OCI-LY1 (cell line): Measurements from ENCODE around the gene SIGLEC1.

Experiments used
- H2AFZ ChIP-seq: fragments of 200-600 bp; sonication (generic), shearing (Covaris generic); 2 replicates; pipeline ENCODE4 v1.6.0; 2014; ENCODE audit warnings: antibody characterized with exemption, mild to moderate bottlenecking, low read length
- H3F3A ChIP-seq: fragments of 200-600 bp; sonication (generic), shearing (Covaris generic); 2 replicates; pipeline ENCODE4 v1.6.0; 2014; ENCODE audit warnings: mild to moderate bottlenecking, antibody characterized with exemption, low read length, moderate library complexity; ENCODE audit not compliant: insufficient read depth
- H3K27ac ChIP-seq: fragments of 200-600 bp; sonication (generic); 2 replicates; pipeline ENCODE4 v1.5.1; 2014; ENCODE audit warnings: low read length, mixed run types, mild to moderate bottlenecking, low read depth; ENCODE audit not compliant: poor library complexity, severe bottlenecking
- H3K27me3 ChIP-seq: fragments of 200-600 bp; sonication (generic); 2 replicates; pipeline ENCODE4 v1.6.0; 2014; ENCODE audit warnings: antibody characterized with exemption, mild to moderate bottlenecking, low read length, moderate library complexity; ENCODE audit not compliant: insufficient read depth
- H3K36me3 ChIP-seq: fragments of 200-600 bp; sonication (generic); 2 replicates; pipeline ENCODE4 v1.6.1; 2014; ENCODE audit warnings: mild to moderate bottlenecking, antibody characterized with exemption, low read length, moderate library complexity, mixed read lengths; ENCODE audit not compliant: insufficient read depth
- H3K4me1 ChIP-seq: fragments of 200-600 bp; sonication (generic); 2 replicates; pipeline ENCODE4 v1.5.1; 2014; ENCODE audit warnings: mild to moderate bottlenecking, low read length, moderate library complexity; ENCODE audit not compliant: insufficient read depth, severe bottlenecking
- H3K4me2 ChIP-seq: fragments of 200-600 bp; sonication (generic), shearing (Covaris generic); 2 replicates; pipeline ENCODE4 v1.6.1; 2014; ENCODE audit warnings: low read length
- H3K4me3 ChIP-seq: fragments of 200-600 bp; sonication (generic); 2 replicates; pipeline ENCODE4 v1.5.1; 2014; ENCODE audit warnings: low read length, low read depth, mild to moderate bottlenecking, mixed read lengths; ENCODE audit not compliant: poor library complexity, severe bottlenecking
- H3K79me2 ChIP-seq: fragments of 200-600 bp; shearing (Covaris generic); 2 replicates; pipeline ENCODE4 v1.6.1; 2016; ENCODE audit warnings: mixed run types, low read length, mixed read lengths; ENCODE audit not compliant: insufficient read depth
- H3K9ac ChIP-seq: fragments of 200-600 bp; sonication (generic), shearing (Covaris generic); 2 replicates; pipeline ENCODE4 v1.6.1; 2014; ENCODE audit warnings: mild to moderate bottlenecking, low read length, mixed read lengths
- H3K9me2 ChIP-seq: fragments of 200-600 bp; sonication (generic), shearing (Covaris generic); 2 replicates; pipeline ENCODE4 v1.6.1; 2014; ENCODE audit warnings: low read depth, mild to moderate bottlenecking, low read length, mixed read lengths
- H3K9me3 ChIP-seq: fragments of 200-600 bp; shearing (Covaris generic); 2 replicates; pipeline ENCODE4 v1.6.1; 2014; ENCODE audit warnings: low read length, mixed read lengths
- H4K20me1 ChIP-seq: fragments of 200-600 bp; sonication (generic), shearing (Covaris generic); 2 replicates; pipeline ENCODE4 v1.6.0; 2016; ENCODE audit warnings: mild to moderate bottlenecking, low read length; ENCODE audit not compliant: insufficient read depth
- CTCF ChIP-seq: fragments of 200-600 bp; sonication (generic), shearing (Covaris generic); IDR thresholded peaks from 2 replicates; pipeline ENCODE4 v1.5.1; 2017; ENCODE audit warnings: mild to moderate bottlenecking, antibody characterized with exemption, low read length, moderate library complexity, mixed read lengths
- EZH2 ChIP-seq: fragments of 200-600 bp; sonication (generic), shearing (Covaris generic); IDR thresholded peaks from 2 replicates; pipeline ENCODE4 v1.8.0; 2017; ENCODE audit warnings: borderline replicate concordance, mixed run types, mild to moderate bottlenecking, antibody characterized with exemption, low read length, moderate library complexity, mixed read lengths

Gene SIGLEC1

GRCh38 chr20:3745686-3746173, 33.3 kb upstream of the SIGLEC1 start:
- Histone ChIP-seq H4K20me1 (no peaks in the 10 kb centered on the region), H3F3A (no peaks in the 10 kb centered on the region), H2AFZ (no peak overlapping the region), H3K4me2 (no peak overlapping the region), H3K4me1 (no peaks in the 10 kb centered on the region), H3K36me3 (no peaks in the 10 kb centered on the region), H3K27ac (no peak overlapping the region), H3K9ac (no peak overlapping the region), H3K27me3 (peaks cover 10% of the 10 kb centered on the region; the same call in 1 of the 2 replicates), H3K79me2 (no peaks in the 10 kb centered on the region), H3K4me3 (no peak overlapping the region), H3K9me2 (no peaks in the 10 kb centered on the region), H3K9me3 (no peaks in the 10 kb centered on the region)
- TF ChIP-seq CTCF, result no peak
- no peak for TF ChIP-seq EZH2

- H3K27me3 ChIP-seq, result peaks cover 10% of the 10 kb centered on the region; the same call in 1 of the 2 replicates
- TF ChIP-seq EZH2, result no peak
- no peak for TF ChIP-seq CTCF
- H3K9me3 ChIP-seq, result no peaks in the 10 kb centered on the region
- H2AFZ ChIP-seq, result no peak overlapping the region
- H3K79me2 ChIP-seq, result no peaks in the 10 kb centered on the region
- no peaks in the 10 kb centered on the region for H3F3A ChIP-seq
- H3K4me1 ChIP-seq, result no peaks in the 10 kb centered on the region
- H3K27ac ChIP-seq, result no peak overlapping the region
- no peak overlapping the region for H3K9ac ChIP-seq
- no peaks in the 10 kb centered on the region for H3K36me3 ChIP-seq
- no peaks in the 10 kb centered on the region for H4K20me1 ChIP-seq
- peak overlapping the region; percentile 47 for H3K4me2 ChIP-seq
- peak overlapping the region; percentile 42 for H3K4me3 ChIP-seq
- H3K9me2 ChIP-seq, result no peaks in the 10 kb centered on the region
Observed at GRCh38 chr20:3744806-3745685, 32.6 kb upstream of the SIGLEC1 start.

GRCh38 chr20:3744037-3744436, 31.6 kb upstream of the SIGLEC1 start:
- TF ChIP-seq EZH2 (no peak), CTCF (no peak)
- no peaks in the 10 kb centered on the region for H3K9me3 ChIP-seq
- H3K27ac ChIP-seq, result no peak overlapping the region
- no peaks in the 10 kb centered on the region for H4K20me1 ChIP-seq
- no peak overlapping the region for H3K9ac ChIP-seq
- no peak overlapping the region for H3K4me2 ChIP-seq
- H3K4me3 ChIP-seq, result no peak overlapping the region
- H3K27me3 ChIP-seq, result peaks cover 10% of the 10 kb centered on the region; the same call in 1 of the 2 replicates
- no peaks in the 10 kb centered on the region for H3K4me1 ChIP-seq
- no peaks in the 10 kb centered on the region for H3K79me2 ChIP-seq
- H3F3A ChIP-seq, result no peaks in the 10 kb centered on the region
- no peak overlapping the region for H2AFZ ChIP-seq
- H3K9me2 ChIP-seq, result no peaks in the 10 kb centered on the region
- no peaks in the 10 kb centered on the region for H3K36me3 ChIP-seq
